ENCODE results near the gene VEGFA.

DNA sequence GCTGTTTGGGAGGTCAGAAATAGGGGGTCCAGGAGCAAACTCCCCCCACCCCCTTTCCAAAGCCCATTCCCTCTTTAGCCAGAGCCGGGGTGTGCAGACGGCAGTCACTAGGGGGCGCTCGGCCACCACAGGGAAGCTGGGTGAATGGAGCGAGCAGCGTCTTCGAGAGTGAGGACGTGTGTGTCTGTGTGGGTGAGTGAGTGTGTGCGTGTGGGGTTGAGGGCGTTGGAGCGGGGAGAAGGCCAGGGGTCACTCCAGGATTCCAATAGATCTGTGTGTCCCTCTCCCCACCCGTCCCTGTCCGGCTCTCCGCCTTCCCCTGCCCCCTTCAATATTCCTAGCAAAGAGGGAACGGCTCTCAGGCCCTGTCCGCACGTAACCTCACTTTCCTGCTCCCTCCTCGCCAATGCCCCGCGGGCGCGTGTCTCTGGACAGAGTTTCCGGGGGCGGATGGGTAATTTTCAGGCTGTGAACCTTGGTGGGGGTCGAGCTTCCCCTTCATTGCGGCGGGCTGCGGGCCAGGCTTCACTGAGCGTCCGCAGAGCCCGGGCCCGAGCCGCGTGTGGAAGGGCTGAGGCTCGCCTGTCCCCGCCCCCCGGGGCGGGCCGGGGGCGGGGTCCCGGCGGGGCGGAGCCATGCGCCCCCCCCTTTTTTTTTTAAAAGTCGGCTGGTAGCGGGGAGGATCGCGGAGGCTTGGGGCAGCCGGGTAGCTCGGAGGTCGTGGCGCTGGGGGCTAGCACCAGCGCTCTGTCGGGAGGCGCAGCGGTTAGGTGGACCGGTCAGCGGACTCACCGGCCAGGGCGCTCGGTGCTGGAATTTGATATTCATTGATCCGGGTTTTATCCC lies at the start of gene VEGFA:
- peak in 2 of 3 experiments; percentile 98 to 99 for TF ChIP-seq CTCF (IDR thresholded peaks at IDR 0.05)
- TF ChIP-seq EP300 (IDR thresholded peaks at IDR 0.05), result no peak
